H9 (cell line): ENCODE measurements around the gene MICA. TPM values are rescaled to one million over a fixed set of nuclear protein-coding genes. Genes with fewer than 3 reads are reported as not detected.

Experiments
- DNase-seq: peaks from one replicate; pipeline ENCODE4 v3.0.0-alpha.2; 2017
- H2AFZ ChIP-seq: one replicate; pipeline ENCODE4 v1.6.1; 2013; ENCODE audit warnings: mild to moderate bottlenecking, low read length, control low read depth, moderate library complexity
- H2AK5ac ChIP-seq: 2 replicates; pipeline ENCODE4 v1.6.1; 2013; ENCODE audit warnings: low read length, control low read depth, mixed read lengths; ENCODE audit not compliant: insufficient read length
- H2BK120ac ChIP-seq: one replicate; pipeline ENCODE4 v1.6.1; 2013; ENCODE audit warnings: low read depth, mild to moderate bottlenecking, low read length, control low read depth, inconsistent platforms; ENCODE audit not compliant: poor library complexity, severe bottlenecking
- H2BK12ac ChIP-seq: 2 replicates; pipeline ENCODE4 v1.6.1; 2013; ENCODE audit warnings: low read length, control low read depth, mixed read lengths, low read depth; ENCODE audit not compliant: insufficient read length
- H2BK15ac ChIP-seq: 2 replicates; pipeline ENCODE4 v1.6.1; 2013; ENCODE audit warnings: low read depth, low read length, control low read depth
- H2BK20ac ChIP-seq: one replicate; pipeline ENCODE4 v1.6.1; 2013; ENCODE audit warnings: low read depth, mild to moderate bottlenecking, low read length, control low read depth, inconsistent platforms; ENCODE audit not compliant: poor library complexity, severe bottlenecking
- H2BK5ac ChIP-seq: 2 replicates; pipeline ENCODE4 v1.6.1; 2013; ENCODE audit warnings: low read length, control low read depth, mixed read lengths; ENCODE audit not compliant: insufficient read length
- H3K14ac ChIP-seq: 2 replicates; pipeline ENCODE4 v1.6.1; 2013; ENCODE audit warnings: low read length, control low read depth; ENCODE audit not compliant: insufficient read depth
- H3K18ac ChIP-seq: 2 replicates; pipeline ENCODE4 v1.6.1; 2013; ENCODE audit warnings: low read depth, mild to moderate bottlenecking, mixed read lengths, low read length, control low read depth; ENCODE audit not compliant: insufficient read length
- H3K23ac ChIP-seq: 2 replicates; pipeline ENCODE4 v1.6.1; 2013; ENCODE audit warnings: low read length, control low read depth, mixed read lengths, low read depth; ENCODE audit not compliant: insufficient read length
- H3K23me2 ChIP-seq: 2 replicates; pipeline ENCODE4 v1.6.1; 2013; ENCODE audit warnings: low read depth, mild to moderate bottlenecking, mixed read lengths, low read length, control low read depth; ENCODE audit not compliant: insufficient read length, poor library complexity, severe bottlenecking
- H3K27ac ChIP-seq: 2 replicates; pipeline ENCODE4 v1.5.1; 2013; ENCODE audit warnings: low read length, control low read depth, mixed read lengths, low read depth; ENCODE audit not compliant: insufficient read length
- H3K27me3 ChIP-seq: 2 replicates; pipeline ENCODE4 v1.6.1; 2013; ENCODE audit warnings: low read length, control low read depth, inconsistent platforms; ENCODE audit not compliant: insufficient read depth
- H3K4ac ChIP-seq: 2 replicates; pipeline ENCODE4 v1.6.1; 2013; ENCODE audit warnings: low read depth, mild to moderate bottlenecking, control low read depth, inconsistent platforms, low read length, moderate library complexity
- H3K4me1 ChIP-seq: 2 replicates; pipeline ENCODE4 v1.6.1; 2013; ENCODE audit warnings: low read length, control low read depth, inconsistent platforms; ENCODE audit not compliant: insufficient read depth
- H3K4me2 ChIP-seq: 2 replicates; pipeline ENCODE4 v1.6.1; 2013; ENCODE audit warnings: low read length, control low read depth, mixed read lengths; ENCODE audit not compliant: insufficient read length, insufficient read depth
- H3K56ac ChIP-seq: 2 replicates; pipeline ENCODE4 v1.6.1; 2013; ENCODE audit warnings: low read depth, mild to moderate bottlenecking, mixed read lengths, low read length, control low read depth; ENCODE audit not compliant: insufficient read length
- H3K79me1 ChIP-seq: 2 replicates; pipeline ENCODE4 v1.6.1; 2013; ENCODE audit warnings: low read depth, mild to moderate bottlenecking, moderate library complexity, low read length, control low read depth, inconsistent platforms; ENCODE audit not compliant: insufficient read depth, poor library complexity, severe bottlenecking
- H3K79me2 ChIP-seq: 2 replicates; pipeline ENCODE4 v1.6.1; 2013; ENCODE audit warnings: low read length, control low read depth, inconsistent platforms; ENCODE audit not compliant: insufficient read depth
- H3K9ac ChIP-seq: 2 replicates; pipeline ENCODE4 v1.6.1; 2013; ENCODE audit warnings: low read length, control low read depth, mixed read lengths; ENCODE audit not compliant: insufficient read length; ENCODE audit errors: extremely low read depth
- H3K9me3 ChIP-seq: one replicate; pipeline ENCODE4 v1.6.1; 2013; ENCODE audit warnings: low read depth, low read length, inconsistent platforms; ENCODE audit not compliant: control insufficient read depth
- H3T11ph ChIP-seq: one replicate; pipeline ENCODE4 v1.6.1; 2013; ENCODE audit warnings: mild to moderate bottlenecking, low read length, control low read depth, inconsistent platforms
- H4K20me1 ChIP-seq: one replicate; pipeline ENCODE4 v1.6.1; 2013; ENCODE audit not compliant: control insufficient read depth, insufficient read length, insufficient read depth
- H4K5ac ChIP-seq: 2 replicates; pipeline ENCODE4 v1.6.1; 2013; ENCODE audit warnings: low read depth, mild to moderate bottlenecking, mixed read lengths, low read length, control low read depth; ENCODE audit not compliant: insufficient read length
- H4K8ac ChIP-seq: replicated peaks from 2 replicates; pipeline ENCODE4 v1.6.1; 2013; ENCODE audit warnings: low read length, control low read depth, mixed read lengths, low read depth; ENCODE audit not compliant: insufficient read length
- H4K91ac ChIP-seq: 2 replicates; pipeline ENCODE4 v1.6.1; 2013; ENCODE audit warnings: low read depth, mild to moderate bottlenecking, moderate library complexity, mixed read lengths, low read length, control low read depth; ENCODE audit not compliant: insufficient read length
- H3K27ac Mint-ChIP-seq, 3 experiments: 2 replicates in 2 of 3; 3 replicates in 1 of 3; pipeline ENCODE4 v1.8.0; 2020 to 2021; ENCODE audit warnings: mixed read lengths in 3 of 3, mild to moderate bottlenecking in 1 of 3, moderate library complexity in 1 of 3
- H3K27me3 Mint-ChIP-seq: 2 replicates; pipeline ENCODE4 v1.8.0; 2021; ENCODE audit warnings: low read depth, mild to moderate bottlenecking, moderate library complexity, mixed read lengths
- H3K36me3 Mint-ChIP-seq, 3 experiments: 2 replicates in 2 of 3; 3 replicates in 1 of 3; pipeline ENCODE4 v1.8.0; 2020 to 2021; ENCODE audit warnings: low read depth in 3 of 3, mixed read lengths in 3 of 3; ENCODE audit not compliant: insufficient read depth in 1 of 3
- H3K4me1 Mint-ChIP-seq, 2 experiments: 2 replicates each; pipeline ENCODE4 v1.8.0; 2020; ENCODE audit warnings: mixed read lengths in 2 of 2
- H3K4me3 Mint-ChIP-seq, 2 experiments: 2 replicates in 1 of 2; 3 replicates in 1 of 2; pipeline ENCODE4 v1.8.0; 2020 to 2021; ENCODE audit warnings: mild to moderate bottlenecking in 2 of 2, mixed read lengths in 2 of 2, moderate library complexity in 1 of 2
- H3K9me3 Mint-ChIP-seq, 2 experiments: 2 replicates in 1 of 2; 3 replicates in 1 of 2; pipeline ENCODE4 v1.8.0; 2020; ENCODE audit warnings: mild to moderate bottlenecking in 2 of 2, mixed read lengths in 2 of 2, moderate library complexity in 1 of 2
- WGBS: extraction: QIAGEN DNeasy Blood & Tissue Kit; methylation state at CpG from one replicate; pipeline ENCODE4 v1.1.7; 2013; ENCODE audit warnings: missing lambda C conversion rate, low lambda C conversion rate, mixed read lengths; ENCODE audit not compliant: insufficient read length; ENCODE audit errors: extremely low coverage; 5-methylcytosine and 5-hydroxymethylcytosine counted together
- total RNA-seq: library from RNA; stranded (reverse); gene quantifications from 2 replicates; pipeline ENCODE4 v1.2.1, GENCODE V29; 2021
- TF ChIP-seq, protein P1 (sequence below): fragments of 200-600 bp; sonication (generic); conservative IDR thresholded peaks from 3 replicates; pipeline ENCODE4 v1.8.0; 2021; ENCODE audit warnings: antibody characterized with exemption, mild to moderate bottlenecking

The MICA gene
- total RNA-seq, 1 experiment from 2014 or later = 8.5 TPM

DNA sequence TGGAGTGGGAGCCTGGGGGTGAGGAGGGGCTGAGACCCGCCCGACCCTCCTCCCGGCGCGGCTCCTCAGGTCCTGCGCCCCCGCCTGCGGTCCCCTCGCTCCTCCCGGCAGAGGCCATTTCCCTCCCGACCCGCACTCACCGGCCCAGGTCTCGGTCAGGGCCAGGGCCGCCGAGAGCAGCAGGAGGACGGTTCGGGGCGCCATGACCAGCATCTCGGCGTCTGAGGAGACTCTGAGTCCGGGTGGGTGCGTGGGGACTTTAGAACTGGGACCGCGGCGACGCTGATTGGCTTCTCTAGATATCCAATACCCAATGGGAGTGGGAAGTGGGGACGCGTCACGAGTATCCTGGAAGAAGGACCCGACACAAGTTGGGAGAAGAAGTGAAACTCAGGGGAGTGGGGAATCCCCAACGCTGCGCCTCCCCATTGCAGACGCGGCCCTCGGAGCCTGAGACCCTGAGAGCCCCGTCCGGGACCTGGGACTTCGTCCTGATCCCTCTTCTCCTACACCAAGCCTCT lies 46.4 kb upstream of the MICA start, which contains the start of gene HLA-B:
TSS of gene HLA-B (minus strand) at position 234 of the 521 bp plus-strand sequence. CDS start at position 213, 21 bp downstream.
- no peaks in the 10 kb centered on the region for H3K9me3 ChIP-seq
- no CpG with 5 or more reads among the region's 39 CpGs for WGBS
- no peak within 1 kb of the TSS for H4K91ac ChIP-seq
- Mint-ChIP-seq H3K4me1 (peaks cover 4 to 8% of the 10 kb centered on the region in 2 experiments), H3K27ac (no peak within 1 kb of the TSS), H3K4me3 (peak within 1 kb of the TSS; percentile 78 to 87), H3K36me3 (peaks cover 6 to 18% (median 12%) of the 10 kb centered on the region in 3 experiments), H3K9me3 (peaks cover 2 to 3% of the 10 kb centered on the region in 2 experiments; a peak in 4 of 5 replicates), H3K27me3 (peaks cover 95% of the 10 kb centered on the region)
- H4K8ac ChIP-seq = no peak within 1 kb of the TSS
- H3K14ac ChIP-seq = no peak within 1 kb of the TSS; the same call in none of the 2 replicates
- no peak within 1 kb of the TSS for H3K9ac ChIP-seq
- H2BK20ac ChIP-seq = no peak within 1 kb of the TSS
- H3K4ac ChIP-seq = no peak within 1 kb of the TSS
- no peak within 1 kb of the TSS for H2AFZ ChIP-seq
- H2BK15ac ChIP-seq = no peak within 1 kb of the TSS
- H4K5ac ChIP-seq = no peak within 1 kb of the TSS
- TF ChIP-seq, protein P1, sequence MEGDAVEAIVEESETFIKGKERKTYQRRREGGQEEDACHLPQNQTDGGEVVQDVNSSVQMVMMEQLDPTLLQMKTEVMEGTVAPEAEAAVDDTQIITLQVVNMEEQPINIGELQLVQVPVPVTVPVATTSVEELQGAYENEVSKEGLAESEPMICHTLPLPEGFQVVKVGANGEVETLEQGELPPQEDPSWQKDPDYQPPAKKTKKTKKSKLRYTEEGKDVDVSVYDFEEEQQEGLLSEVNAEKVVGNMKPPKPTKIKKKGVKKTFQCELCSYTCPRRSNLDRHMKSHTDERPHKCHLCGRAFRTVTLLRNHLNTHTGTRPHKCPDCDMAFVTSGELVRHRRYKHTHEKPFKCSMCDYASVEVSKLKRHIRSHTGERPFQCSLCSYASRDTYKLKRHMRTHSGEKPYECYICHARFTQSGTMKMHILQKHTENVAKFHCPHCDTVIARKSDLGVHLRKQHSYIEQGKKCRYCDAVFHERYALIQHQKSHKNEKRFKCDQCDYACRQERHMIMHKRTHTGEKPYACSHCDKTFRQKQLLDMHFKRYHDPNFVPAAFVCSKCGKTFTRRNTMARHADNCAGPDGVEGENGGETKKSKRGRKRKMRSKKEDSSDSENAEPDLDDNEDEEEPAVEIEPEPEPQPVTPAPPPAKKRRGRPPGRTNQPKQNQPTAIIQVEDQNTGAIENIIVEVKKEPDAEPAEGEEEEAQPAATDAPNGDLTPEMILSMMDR = no peak
- H3K27me3 ChIP-seq = peaks cover 3% of the 10 kb centered on the region; the same call in 1 of the 2 replicates
- H2AK5ac ChIP-seq = no peak within 1 kb of the TSS
- no peak within 1 kb of the TSS for H3K18ac ChIP-seq
- no peak within 1 kb of the TSS for H2BK120ac ChIP-seq
- H3K4me2 ChIP-seq = peak within 1 kb of the TSS; percentile 51
- no peak within 1 kb of the TSS for H2BK5ac ChIP-seq
- no peaks in the 10 kb centered on the region for H3K79me2 ChIP-seq
- no peaks in the 10 kb centered on the region for H3K4me1 ChIP-seq
- no peak within 1 kb of the TSS for H3T11ph ChIP-seq
- H3K56ac ChIP-seq = no peak within 1 kb of the TSS
- H3K23ac ChIP-seq = no peak within 1 kb of the TSS
- H3K79me1 ChIP-seq = no peaks in the 10 kb centered on the region
- peak; percentile 63 for DNase-seq
- no peak within 1 kb of the TSS for H3K27ac ChIP-seq
- no peak within 1 kb of the TSS for H2BK12ac ChIP-seq
- H4K20me1 ChIP-seq = no peaks in the 10 kb centered on the region
- H3K23me2 ChIP-seq = no peaks in the 10 kb centered on the region
